ENCODE results near the gene COL4A6. TPM values are rescaled to one million over a fixed set of nuclear protein-coding genes. Genes with fewer than 3 reads are reported as not detected.

Gene COL4A6
- polyA plus RNA-seq, 2 donors, result 5.0 to 5.9 TPM

DNA sequence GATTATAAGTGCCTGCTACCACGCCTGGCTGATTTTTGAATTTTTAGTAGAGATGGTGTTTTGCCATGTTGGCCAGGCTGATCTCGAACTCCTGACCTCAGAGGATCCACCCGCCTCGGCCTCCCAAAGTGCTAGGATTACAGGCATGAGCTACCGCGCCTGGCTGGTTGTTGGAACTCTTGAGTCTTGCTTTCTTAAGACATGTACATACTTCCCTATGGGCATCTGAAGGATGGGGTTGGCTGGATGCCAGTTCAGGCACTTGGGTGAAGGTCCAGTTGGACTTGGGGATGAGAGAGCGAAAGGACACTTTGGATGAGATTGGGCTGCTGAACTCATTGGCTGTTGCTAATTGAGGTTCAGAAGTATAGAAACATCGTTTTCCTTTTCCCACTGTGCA lies 306.2 kb downstream of the COL4A6 start:
- no peaks in the 10 kb centered on the region for H3K9me3 ChIP-seq (ENCODE audit: control insufficient read depth in 2 of 2, insufficient read depth in 1 of 2, low read depth in 1 of 2, low read length in 1 of 2)
- H3K36me3 ChIP-seq (ENCODE audit: control insufficient read depth in 2 of 2, insufficient read depth in 2 of 2, low read length in 1 of 2), result peaks cover 0 to 1% of the 10 kb centered on the region in 2 donors

DNA sequence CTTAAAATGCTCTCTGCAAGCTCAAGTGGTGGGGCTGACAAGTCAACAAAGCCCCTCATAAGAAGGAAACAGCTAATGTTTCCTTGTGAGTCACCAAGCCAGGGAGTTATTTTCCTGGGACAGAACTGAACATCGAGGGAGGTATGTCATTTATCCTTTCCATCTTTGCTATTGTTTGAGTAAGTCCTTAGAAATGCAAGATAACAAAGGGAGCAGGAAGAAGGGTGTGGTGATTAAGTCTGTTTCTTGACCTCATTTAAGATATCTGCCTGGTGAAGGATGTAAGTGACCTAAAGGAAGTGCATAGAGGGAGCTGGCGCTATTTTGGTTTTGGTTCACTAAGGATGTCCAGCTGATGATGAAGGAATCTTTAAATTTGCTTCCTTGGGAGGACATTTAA lies 306.8 kb downstream of the COL4A6 start:
- Histone ChIP-seq H3K27ac (ENCODE audit: low read depth in 2 of 2, low read length in 1 of 2) (no peak overlapping the region), H3K4me1 (ENCODE audit: control insufficient read depth in 2 of 2, insufficient read depth in 2 of 2, low read length in 1 of 2) (no peaks in the 10 kb centered on the region), H3K9me3 (ENCODE audit: control insufficient read depth in 2 of 2, insufficient read depth in 1 of 2, low read depth in 1 of 2, low read length in 1 of 2) (no peaks in the 10 kb centered on the region), H3K36me3 (ENCODE audit: control insufficient read depth in 2 of 2, insufficient read depth in 2 of 2, low read length in 1 of 2) (no peaks in the 10 kb centered on the region), H3K4me3 (ENCODE audit: low read depth in 1 of 2, low read length in 2 of 2) (no peak overlapping the region), H3K27me3 (ENCODE audit: control insufficient read depth in 1 of 2, insufficient read depth in 2 of 2, low read length in 2 of 2) (peaks cover 0 to 6% of the 10 kb centered on the region in 2 donors)
- 56 to 62% methylated on average over 2 of the region's 2 CpGs for WGBS, 2 donors

More for the DNA sequence above, 306.2 kb downstream of the COL4A6 start:
- 86 to 90% methylated on average over 8 of the region's 8 CpGs for WGBS, 2 donors
- Histone ChIP-seq H3K27me3 (ENCODE audit: control insufficient read depth in 1 of 2, insufficient read depth in 2 of 2, low read length in 2 of 2) (peaks cover 0 to 6% of the 10 kb centered on the region in 2 donors), H3K4me3 (ENCODE audit: low read depth in 1 of 2, low read length in 2 of 2) (no peak overlapping the region), H3K27ac (ENCODE audit: low read depth in 2 of 2, low read length in 1 of 2) (no peak overlapping the region), H3K4me1 (ENCODE audit: control insufficient read depth in 2 of 2, insufficient read depth in 2 of 2, low read length in 1 of 2) (no peaks in the 10 kb centered on the region)

DNA sequence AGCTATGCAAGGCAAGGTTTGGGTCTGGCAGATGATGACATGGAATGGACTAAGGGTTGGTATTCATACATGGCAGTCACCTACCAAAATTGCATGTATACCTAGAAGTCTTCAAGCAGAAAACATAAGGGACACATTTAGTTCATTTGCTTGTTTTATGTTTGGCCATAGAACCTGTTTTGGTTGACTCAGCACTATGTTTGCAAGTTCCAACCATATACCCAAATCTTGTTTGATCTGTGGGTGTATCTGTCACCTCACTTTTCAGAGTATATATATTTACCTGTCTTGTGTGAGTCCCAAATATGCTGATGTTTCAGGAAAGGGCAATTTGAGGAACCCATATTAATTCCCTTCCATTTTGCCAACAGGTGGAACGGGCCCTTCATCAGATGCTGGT lies 307.3 kb downstream of the COL4A6 start:
- H3K27ac ChIP-seq (ENCODE audit: low read depth in 2 of 2, low read length in 1 of 2), result peak overlapping the region in 1 of 2 donors; percentile 30

DNA sequence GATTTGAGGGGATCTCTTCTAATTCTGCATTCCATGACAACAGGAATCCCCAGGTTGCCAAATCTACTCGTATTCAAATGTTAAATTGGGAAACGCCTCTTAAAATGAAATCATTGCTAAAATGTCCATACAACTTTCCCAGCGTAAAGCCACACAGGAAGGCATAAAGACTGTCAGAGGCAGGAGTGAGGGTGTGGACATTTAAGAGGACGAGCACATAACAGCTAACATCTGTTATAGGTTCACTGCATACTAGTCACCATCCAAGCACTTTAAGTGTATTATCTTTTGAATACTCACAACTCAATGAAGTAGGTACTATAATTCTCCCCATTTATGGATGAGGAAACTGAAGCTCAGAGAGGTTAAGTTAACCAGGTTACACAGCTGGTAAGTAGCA lies 311.1 kb downstream of the COL4A6 start:
- Histone ChIP-seq H3K9me3 (ENCODE audit: control insufficient read depth in 2 of 2, insufficient read depth in 1 of 2, low read depth in 1 of 2, low read length in 1 of 2) (no peaks in the 10 kb centered on the region), H3K4me1 (ENCODE audit: control insufficient read depth in 2 of 2, insufficient read depth in 2 of 2, low read length in 1 of 2) (no peaks in the 10 kb centered on the region), H3K27me3 (ENCODE audit: control insufficient read depth in 1 of 2, insufficient read depth in 2 of 2, low read length in 2 of 2) (peaks cover 0 to 6% of the 10 kb centered on the region in 2 donors), H3K27ac (ENCODE audit: low read depth in 2 of 2, low read length in 1 of 2) (no peak overlapping the region), H3K4me3 (ENCODE audit: low read depth in 1 of 2, low read length in 2 of 2) (no peak overlapping the region), H3K36me3 (ENCODE audit: control insufficient read depth in 2 of 2, insufficient read depth in 2 of 2, low read length in 1 of 2) (no peaks in the 10 kb centered on the region)
- 75 to 82% methylated on average over 4 of the region's 4 CpGs for WGBS, 2 donors

More for the DNA sequence above, 307.3 kb downstream of the COL4A6 start:
- H3K27me3 ChIP-seq (ENCODE audit: control insufficient read depth in 1 of 2, insufficient read depth in 2 of 2, low read length in 2 of 2), result peaks cover 0 to 6% of the 10 kb centered on the region in 2 donors
- H3K4me1 ChIP-seq (ENCODE audit: control insufficient read depth in 2 of 2, insufficient read depth in 2 of 2, low read length in 1 of 2), result no peaks in the 10 kb centered on the region
- H3K4me3 ChIP-seq (ENCODE audit: low read depth in 1 of 2, low read length in 2 of 2), result no peak overlapping the region
- no peaks in the 10 kb centered on the region for H3K36me3 ChIP-seq (ENCODE audit: control insufficient read depth in 2 of 2, insufficient read depth in 2 of 2, low read length in 1 of 2)
- H3K9me3 ChIP-seq (ENCODE audit: control insufficient read depth in 2 of 2, insufficient read depth in 1 of 2, low read depth in 1 of 2, low read length in 1 of 2), result no peaks in the 10 kb centered on the region
- 76 to 94% methylated on average over 1 of the region's 1 CpG for WGBS, 2 donors

DNA sequence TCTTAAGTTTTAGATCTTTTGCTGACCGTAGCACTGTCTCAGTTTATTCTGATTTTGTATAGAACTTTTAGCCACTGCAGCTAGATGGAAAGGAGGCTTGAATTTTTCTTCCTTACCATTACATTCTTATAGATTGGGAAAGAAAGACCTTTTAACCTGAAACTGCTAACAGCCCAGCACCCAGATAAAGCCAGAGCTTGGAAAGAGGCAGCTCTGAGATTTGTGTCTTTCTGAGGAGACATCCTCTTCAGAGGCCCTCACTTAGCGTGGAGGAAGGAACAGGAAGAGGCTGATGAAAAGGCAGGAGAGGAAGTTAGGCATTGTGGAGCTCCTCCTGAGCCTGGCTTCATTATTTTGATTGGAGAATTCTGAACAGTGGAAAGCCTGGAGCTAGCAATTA lies 311.6 kb downstream of the COL4A6 start:
- Histone ChIP-seq H3K27ac (ENCODE audit: low read depth in 2 of 2, low read length in 1 of 2) (no peak overlapping the region), H3K4me3 (ENCODE audit: low read depth in 1 of 2, low read length in 2 of 2) (no peak overlapping the region), H3K27me3 (ENCODE audit: control insufficient read depth in 1 of 2, insufficient read depth in 2 of 2, low read length in 2 of 2) (peaks cover 0 to 6% of the 10 kb centered on the region in 2 donors), H3K36me3 (ENCODE audit: control insufficient read depth in 2 of 2, insufficient read depth in 2 of 2, low read length in 1 of 2) (no peaks in the 10 kb centered on the region), H3K9me3 (ENCODE audit: control insufficient read depth in 2 of 2, insufficient read depth in 1 of 2, low read depth in 1 of 2, low read length in 1 of 2) (no peaks in the 10 kb centered on the region), H3K4me1 (ENCODE audit: control insufficient read depth in 2 of 2, insufficient read depth in 2 of 2, low read length in 1 of 2) (no peaks in the 10 kb centered on the region)
- WGBS, 2 donors, result 79 to 85% methylated on average over 2 of the region's 2 CpGs

DNA sequence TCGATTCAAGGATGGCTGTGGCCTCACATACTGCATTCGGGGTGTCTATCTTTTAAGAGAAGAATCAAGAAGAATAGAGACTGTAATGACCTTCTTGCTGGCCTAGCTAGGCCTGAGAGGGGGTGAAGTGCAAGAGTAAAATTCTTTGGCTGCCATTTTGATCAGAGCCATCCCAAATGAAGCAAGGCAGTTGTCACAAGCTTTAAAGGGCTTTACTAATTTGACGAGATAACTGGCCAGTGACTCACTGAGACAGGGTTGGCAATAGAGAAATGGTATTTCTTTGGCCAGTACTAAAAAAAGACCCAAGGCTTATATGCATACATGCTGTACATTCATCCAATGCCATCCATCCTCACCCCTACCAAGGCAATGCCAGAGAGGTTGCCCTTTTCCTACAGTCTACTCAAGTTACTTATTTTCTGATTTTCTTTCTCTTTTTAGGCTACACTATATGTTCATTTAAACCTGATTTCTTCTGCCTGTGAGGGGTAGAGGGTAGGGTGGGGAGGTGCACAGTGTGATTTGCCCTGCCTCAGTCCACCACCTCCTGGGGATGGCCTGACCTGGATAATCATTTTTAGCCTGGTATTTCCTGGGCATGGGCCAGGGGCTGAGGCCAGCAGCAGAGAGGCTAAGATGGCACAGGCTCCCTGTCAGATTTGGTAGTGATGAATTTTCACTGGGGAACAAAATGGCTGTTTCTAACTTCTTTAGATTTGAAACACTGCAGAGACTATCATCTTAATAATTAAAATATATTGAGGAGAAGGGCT lies 314.4 kb downstream of the COL4A6 start:
- Histone ChIP-seq H3K4me1 (ENCODE audit: control insufficient read depth in 2 of 2, insufficient read depth in 2 of 2, low read length in 1 of 2) (no peaks in the 10 kb centered on the region), H3K27me3 (ENCODE audit: control insufficient read depth in 1 of 2, insufficient read depth in 2 of 2, low read length in 2 of 2) (peaks cover 0 to 2% of the 10 kb centered on the region in 2 donors), H3K36me3 (ENCODE audit: control insufficient read depth in 2 of 2, insufficient read depth in 2 of 2, low read length in 1 of 2) (no peaks in the 10 kb centered on the region), H3K9me3 (ENCODE audit: control insufficient read depth in 2 of 2, insufficient read depth in 1 of 2, low read depth in 1 of 2, low read length in 1 of 2) (no peaks in the 10 kb centered on the region), H3K27ac (ENCODE audit: low read depth in 2 of 2, low read length in 1 of 2) (no peak overlapping the region), H3K4me3 (ENCODE audit: low read depth in 1 of 2, low read length in 2 of 2) (no peak overlapping the region)
- WGBS, 2 donors, result 76 to 87% methylated on average over 3 of the region's 3 CpGs

DNA sequence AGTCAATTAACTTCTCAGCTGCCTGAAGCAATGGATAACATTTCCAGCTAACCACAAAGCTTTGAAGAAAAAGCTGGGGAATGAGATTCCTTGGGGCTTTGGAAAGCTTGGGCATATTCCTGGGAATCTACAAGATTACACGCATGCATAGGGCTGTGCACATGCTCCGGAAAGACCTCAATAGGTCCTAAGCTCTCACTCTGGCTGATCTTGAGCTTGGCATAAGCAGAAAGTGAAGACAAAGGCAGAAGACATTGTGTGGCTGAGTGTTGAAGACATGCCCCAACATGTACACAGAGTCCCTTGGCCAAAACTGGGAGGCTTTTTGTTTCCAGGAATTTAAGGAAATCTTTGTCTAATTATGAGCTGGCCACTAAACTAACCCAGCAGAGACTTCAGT lies 315.5 kb downstream of the COL4A6 start:
- WGBS, 2 donors, result 40 to 77% methylated on average over 2 of the region's 2 CpGs
- Histone ChIP-seq H3K36me3 (ENCODE audit: control insufficient read depth in 2 of 2, insufficient read depth in 2 of 2, low read length in 1 of 2) (no peaks in the 10 kb centered on the region), H3K27me3 (ENCODE audit: control insufficient read depth in 1 of 2, insufficient read depth in 2 of 2, low read length in 2 of 2) (peaks cover 0 to 2% of the 10 kb centered on the region in 2 donors), H3K9me3 (ENCODE audit: control insufficient read depth in 2 of 2, insufficient read depth in 1 of 2, low read depth in 1 of 2, low read length in 1 of 2) (no peaks in the 10 kb centered on the region), H3K4me3 (ENCODE audit: low read depth in 1 of 2, low read length in 2 of 2) (no peak overlapping the region), H3K27ac (ENCODE audit: low read depth in 2 of 2, low read length in 1 of 2) (no peak overlapping the region), H3K4me1 (ENCODE audit: control insufficient read depth in 2 of 2, insufficient read depth in 2 of 2, low read length in 1 of 2) (no peaks in the 10 kb centered on the region)

DNA sequence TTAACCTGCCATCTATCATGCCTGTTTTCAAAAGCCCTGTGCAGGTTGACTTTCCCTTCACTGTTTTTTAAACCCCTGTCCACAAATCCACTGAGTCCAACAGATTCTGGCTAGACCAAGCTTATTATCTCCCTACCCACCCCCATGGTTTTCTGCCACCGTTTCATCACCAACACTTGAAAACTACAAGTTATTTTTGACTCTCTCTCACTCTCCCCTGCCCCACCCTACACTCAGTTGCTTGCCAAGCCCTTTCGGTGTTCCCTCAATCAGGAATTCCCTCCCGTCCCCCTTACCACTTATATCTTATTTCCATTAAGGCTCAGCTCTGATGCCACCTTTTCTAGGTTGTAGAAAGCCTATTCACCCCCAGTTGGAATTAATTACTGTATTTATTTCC lies 316.9 kb downstream of the COL4A6 start:
- H3K9me3 ChIP-seq (ENCODE audit: control insufficient read depth in 2 of 2, insufficient read depth in 1 of 2, low read depth in 1 of 2, low read length in 1 of 2), result no peaks in the 10 kb centered on the region
- H3K36me3 ChIP-seq (ENCODE audit: control insufficient read depth in 2 of 2, insufficient read depth in 2 of 2, low read length in 1 of 2), result no peaks in the 10 kb centered on the region
- peaks cover 0 to 2% of the 10 kb centered on the region in 2 donors for H3K27me3 ChIP-seq (ENCODE audit: control insufficient read depth in 1 of 2, insufficient read depth in 2 of 2, low read length in 2 of 2)
- H3K27ac ChIP-seq (ENCODE audit: low read depth in 2 of 2, low read length in 1 of 2), result no peak overlapping the region
- H3K4me3 ChIP-seq (ENCODE audit: low read depth in 1 of 2, low read length in 2 of 2), result no peak overlapping the region
- 36 to 41% methylated on average over 3 of the region's 3 CpGs for WGBS, 2 donors
- H3K4me1 ChIP-seq (ENCODE audit: control insufficient read depth in 2 of 2, insufficient read depth in 2 of 2, low read length in 1 of 2), result no peaks in the 10 kb centered on the region

DNA sequence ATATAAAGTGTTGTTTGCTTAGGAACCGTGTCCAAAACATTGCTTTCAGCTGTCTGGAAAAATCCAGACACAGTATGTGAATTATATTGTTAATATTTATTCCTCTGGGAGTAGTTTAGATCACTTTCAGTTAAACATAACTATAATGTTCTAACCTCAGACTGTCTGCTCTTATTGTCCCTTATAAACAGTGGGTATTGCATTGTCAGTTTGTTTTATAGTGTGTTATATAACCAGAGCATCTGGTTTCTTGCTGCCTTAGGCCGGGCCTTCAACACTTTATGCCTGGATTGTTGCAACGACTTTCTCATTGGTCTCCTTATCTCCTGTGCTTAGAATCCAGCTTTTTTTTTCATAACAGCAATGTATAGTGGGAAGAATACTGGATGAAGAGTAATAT lies 320.2 kb downstream of the COL4A6 start:
- Histone ChIP-seq H3K36me3 (ENCODE audit: control insufficient read depth in 2 of 2, insufficient read depth in 2 of 2, low read length in 1 of 2) (no peaks in the 10 kb centered on the region), H3K27ac (ENCODE audit: low read depth in 2 of 2, low read length in 1 of 2) (no peak overlapping the region), H3K4me1 (ENCODE audit: control insufficient read depth in 2 of 2, insufficient read depth in 2 of 2, low read length in 1 of 2) (no peaks in the 10 kb centered on the region), H3K9me3 (ENCODE audit: control insufficient read depth in 2 of 2, insufficient read depth in 1 of 2, low read depth in 1 of 2, low read length in 1 of 2) (no peaks in the 10 kb centered on the region), H3K27me3 (ENCODE audit: control insufficient read depth in 1 of 2, insufficient read depth in 2 of 2, low read length in 2 of 2) (peaks cover 0 to 2% of the 10 kb centered on the region in 2 donors), H3K4me3 (ENCODE audit: low read depth in 1 of 2, low read length in 2 of 2) (no peak overlapping the region)
- 60% methylated on average over 3 of the region's 3 CpGs for WGBS, 2 donors

DNA sequence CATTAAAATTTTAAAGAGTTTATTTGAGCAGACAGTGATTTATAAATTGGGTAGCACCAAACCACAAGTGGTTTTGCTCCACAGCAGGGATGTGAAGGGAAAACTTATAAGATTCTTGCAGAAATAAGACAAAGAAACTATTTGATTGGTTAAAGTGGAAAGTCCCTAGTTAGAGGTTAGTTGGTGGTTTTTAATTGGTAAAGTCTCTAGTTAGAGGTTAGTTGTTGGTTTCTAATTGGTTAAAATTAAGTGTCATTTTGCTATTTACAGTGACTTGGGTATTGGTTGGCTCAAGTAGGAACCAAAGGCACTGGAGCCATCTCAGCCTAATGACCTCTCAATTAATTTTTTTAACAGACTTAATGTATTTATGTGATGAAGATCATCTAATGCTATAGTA lies 323.7 kb downstream of the COL4A6 start:
- H3K9me3 ChIP-seq (ENCODE audit: control insufficient read depth in 2 of 2, insufficient read depth in 1 of 2, low read depth in 1 of 2, low read length in 1 of 2), result no peaks in the 10 kb centered on the region
- H3K4me3 ChIP-seq (ENCODE audit: low read depth in 1 of 2, low read length in 2 of 2), result no peak overlapping the region
- no peak overlapping the region for H3K27ac ChIP-seq (ENCODE audit: low read depth in 2 of 2, low read length in 1 of 2)
- no peaks in the 10 kb centered on the region for H3K4me1 ChIP-seq (ENCODE audit: control insufficient read depth in 2 of 2, insufficient read depth in 2 of 2, low read length in 1 of 2)
- no peaks in the 10 kb centered on the region for H3K27me3 ChIP-seq (ENCODE audit: control insufficient read depth in 1 of 2, insufficient read depth in 2 of 2, low read length in 2 of 2)
- no peaks in the 10 kb centered on the region for H3K36me3 ChIP-seq (ENCODE audit: control insufficient read depth in 2 of 2, insufficient read depth in 2 of 2, low read length in 1 of 2)
